HCT116 (cell line): ENCODE measurements around the gene UVRAG.

Source experiments
- EZH2 ChIP-seq: fragments of 200-600 bp; sonication (generic); IDR thresholded peaks from 2 replicates; pipeline ENCODE4 v1.6.1; 2017; ENCODE audit warnings: antibody characterized with exemption, mixed run types
- MAX ChIP-seq: IDR thresholded peaks from 2 replicates; pipeline ENCODE4 v1.6.1; 2012
- POLR2A ChIP-seq: IDR thresholded peaks from 2 replicates; pipeline ENCODE4 v1.7.0; 2011; ENCODE audit warnings: borderline replicate concordance; ENCODE audit not compliant: insufficient read depth, insufficient read length; ENCODE audit errors: extremely low read depth
- POLR2AphosphoS5 ChIP-seq: IDR thresholded peaks from 2 replicates; pipeline ENCODE4 v1.6.1; 2011; ENCODE audit warnings: mild to moderate bottlenecking, low read depth, low read length, moderate library complexity
- RAD21 ChIP-seq: IDR thresholded peaks from 2 replicates; pipeline ENCODE4 v1.6.1; 2012; ENCODE audit warnings: low read depth, mild to moderate bottlenecking
- REST ChIP-seq: IDR thresholded peaks from 2 replicates; pipeline ENCODE4 v1.6.1; 2012; ENCODE audit warnings: low read depth
- SP1 ChIP-seq: IDR thresholded peaks from 2 replicates; pipeline ENCODE4 v1.6.1; 2012; ENCODE audit warnings: low read depth
- TCF7L2 ChIP-seq: IDR thresholded peaks from 2 replicates; pipeline ENCODE4 v1.7.0; 2011; ENCODE audit warnings: borderline replicate concordance, inconsistent platforms; ENCODE audit not compliant: insufficient read depth, insufficient read length; ENCODE audit errors: extremely low read depth
- YY1 ChIP-seq: IDR thresholded peaks from 2 replicates; pipeline ENCODE4 v1.6.1; 2011; ENCODE audit warnings: low read length, low read depth, moderate library complexity, mild to moderate bottlenecking; ENCODE audit not compliant: insufficient replicate concordance; ENCODE audit errors: extremely low read depth
- TF ChIP-seq, protein P1 (sequence below), 3 experiments: fragments of 200-600 bp in 1 of 3; sonication (generic) in 1 of 3; IDR thresholded peaks in 2 of 3; conservative IDR thresholded peaks in 1 of 3; 2 replicates each; pipeline ENCODE4 v1.5.1; 2012 to 2017; ENCODE audit warnings: low read depth in 2 of 3, low read length in 2 of 3, antibody characterized with exemption in 1 of 3, borderline replicate concordance in 1 of 3, control low read depth in 1 of 3, mild to moderate bottlenecking in 1 of 3, mixed read lengths in 1 of 3, mixed run types in 1 of 3, moderate library complexity in 1 of 3; ENCODE audit not compliant: insufficient read depth in 1 of 3
- TF ChIP-seq, protein P2 (sequence below): IDR thresholded peaks from 2 replicates; pipeline ENCODE4 v1.6.1; 2012

DNA sequence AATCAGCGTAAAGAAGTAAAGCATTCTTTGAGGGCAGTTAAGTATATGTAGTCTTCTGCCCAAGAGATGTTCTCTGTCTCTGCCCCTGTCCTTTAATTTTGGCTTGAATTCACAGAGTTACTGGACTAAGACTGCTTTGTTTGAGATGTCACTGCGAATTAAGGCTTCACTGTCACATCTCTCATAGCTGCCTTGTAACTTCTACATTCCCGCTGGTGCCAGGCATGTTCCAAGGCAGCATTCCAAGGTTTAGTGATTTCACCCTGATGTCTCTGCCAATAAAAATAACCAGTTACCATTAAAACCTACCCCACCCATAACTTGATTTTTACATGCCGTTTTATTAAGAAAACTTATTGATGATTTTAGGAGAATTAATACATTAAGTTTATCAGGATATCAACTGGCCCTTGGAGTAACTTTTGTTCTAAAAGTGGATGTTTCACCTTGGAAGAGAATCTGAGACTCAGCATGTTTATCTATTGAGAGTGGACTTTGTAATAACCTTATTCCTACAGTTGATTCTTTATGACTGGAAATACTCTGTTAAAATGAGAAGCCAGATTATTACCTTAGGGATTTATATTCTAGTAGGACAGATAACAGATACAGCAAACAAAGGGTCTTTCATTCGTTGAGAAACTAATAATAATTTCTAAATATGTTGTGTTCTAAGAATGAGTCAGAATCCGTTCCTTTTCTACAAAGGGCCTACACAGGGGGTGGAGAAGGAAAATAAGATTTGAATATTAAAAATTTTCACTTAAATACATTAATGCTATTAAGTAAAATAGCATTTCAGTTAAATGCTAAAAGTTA is 110.2 kb downstream of the UVRAG start:
- TF ChIP-seq, protein P1, sequence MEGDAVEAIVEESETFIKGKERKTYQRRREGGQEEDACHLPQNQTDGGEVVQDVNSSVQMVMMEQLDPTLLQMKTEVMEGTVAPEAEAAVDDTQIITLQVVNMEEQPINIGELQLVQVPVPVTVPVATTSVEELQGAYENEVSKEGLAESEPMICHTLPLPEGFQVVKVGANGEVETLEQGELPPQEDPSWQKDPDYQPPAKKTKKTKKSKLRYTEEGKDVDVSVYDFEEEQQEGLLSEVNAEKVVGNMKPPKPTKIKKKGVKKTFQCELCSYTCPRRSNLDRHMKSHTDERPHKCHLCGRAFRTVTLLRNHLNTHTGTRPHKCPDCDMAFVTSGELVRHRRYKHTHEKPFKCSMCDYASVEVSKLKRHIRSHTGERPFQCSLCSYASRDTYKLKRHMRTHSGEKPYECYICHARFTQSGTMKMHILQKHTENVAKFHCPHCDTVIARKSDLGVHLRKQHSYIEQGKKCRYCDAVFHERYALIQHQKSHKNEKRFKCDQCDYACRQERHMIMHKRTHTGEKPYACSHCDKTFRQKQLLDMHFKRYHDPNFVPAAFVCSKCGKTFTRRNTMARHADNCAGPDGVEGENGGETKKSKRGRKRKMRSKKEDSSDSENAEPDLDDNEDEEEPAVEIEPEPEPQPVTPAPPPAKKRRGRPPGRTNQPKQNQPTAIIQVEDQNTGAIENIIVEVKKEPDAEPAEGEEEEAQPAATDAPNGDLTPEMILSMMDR (IDR thresholded peaks at IDR 0.05 in 2 of 3, conservative IDR thresholded peaks at IDR 0.05 in 1 of 3; ENCODE audit: borderline replicate concordance in 1 of 3, insufficient read depth in 1 of 3, low read depth in 2 of 3, low read length in 2 of 3) = no peak
- TF ChIP-seq POLR2A (no peak), RAD21 (no peak), EZH2 (no peak), SP1 (no peak), TCF7L2 (no peak), POLR2AphosphoS5 (no peak), REST (no peak), MAX (no peak), YY1 (no peak)
- TF ChIP-seq, protein P2, sequence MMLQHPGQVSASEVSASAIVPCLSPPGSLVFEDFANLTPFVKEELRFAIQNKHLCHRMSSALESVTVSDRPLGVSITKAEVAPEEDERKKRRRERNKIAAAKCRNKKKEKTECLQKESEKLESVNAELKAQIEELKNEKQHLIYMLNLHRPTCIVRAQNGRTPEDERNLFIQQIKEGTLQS = no peak
